Esophagus squamous epithelium (tissue), 4 donors: ENCODE results near the gene HELLS.
"Not testable (repeated sequence)": the region's sequence is repeated elsewhere in the genome, so short reads cannot be mapped to it uniquely, and the experiment has no call there.

Experiments
- POLR2A ChIP-seq, 4 donors: fragments of 450-650 bp; IDR thresholded peaks; one replicate each; pipeline ENCODE4 v1.6.1; 2017; ENCODE audit warnings: antibody characterized with exemption in 4 of 4, mild to moderate bottlenecking in 4 of 4, moderate library complexity in 3 of 4
- TF ChIP-seq, protein P1 (sequence below), 6 experiments: fragments of 450-650 bp in 4 of 6; fragments of 200-600 bp in 2 of 6; sonication (generic) in 2 of 6; IDR thresholded peaks; one replicate each; pipeline ENCODE4 v1.5.1; 2016 to 2019; ENCODE audit warnings: antibody characterized with exemption in 6 of 6, mild to moderate bottlenecking in 4 of 6, moderate library complexity in 4 of 6

DNA sequence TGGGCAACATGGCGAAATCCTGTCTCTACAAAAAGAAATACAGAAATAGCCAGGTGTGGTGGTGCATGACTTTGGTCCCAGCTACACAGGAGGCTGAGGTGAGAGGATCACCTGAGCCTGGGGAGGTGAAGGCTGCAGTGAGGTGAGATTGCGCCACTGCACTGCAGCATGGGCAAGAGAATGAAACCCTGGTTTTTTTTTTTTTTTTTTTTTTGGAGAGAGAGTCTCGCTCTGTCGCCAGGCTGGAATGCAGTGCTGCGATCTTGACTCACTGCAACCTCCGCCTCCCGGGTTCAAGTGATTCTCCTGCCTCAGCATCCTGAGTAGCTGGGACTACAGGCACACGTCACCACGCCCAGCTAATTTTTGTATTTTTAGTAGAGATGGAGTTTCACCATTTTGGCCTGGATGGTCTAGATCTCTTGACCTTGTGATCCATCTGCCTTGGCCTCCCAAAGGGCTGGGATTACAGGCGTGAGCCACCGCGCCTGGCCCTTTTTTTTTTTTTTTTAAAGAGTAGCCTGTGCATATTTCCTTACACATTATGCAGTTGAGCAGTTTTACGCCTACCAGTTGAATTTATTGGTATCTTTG lies 22.2 kb downstream of the HELLS start:
- TF ChIP-seq, protein P1, sequence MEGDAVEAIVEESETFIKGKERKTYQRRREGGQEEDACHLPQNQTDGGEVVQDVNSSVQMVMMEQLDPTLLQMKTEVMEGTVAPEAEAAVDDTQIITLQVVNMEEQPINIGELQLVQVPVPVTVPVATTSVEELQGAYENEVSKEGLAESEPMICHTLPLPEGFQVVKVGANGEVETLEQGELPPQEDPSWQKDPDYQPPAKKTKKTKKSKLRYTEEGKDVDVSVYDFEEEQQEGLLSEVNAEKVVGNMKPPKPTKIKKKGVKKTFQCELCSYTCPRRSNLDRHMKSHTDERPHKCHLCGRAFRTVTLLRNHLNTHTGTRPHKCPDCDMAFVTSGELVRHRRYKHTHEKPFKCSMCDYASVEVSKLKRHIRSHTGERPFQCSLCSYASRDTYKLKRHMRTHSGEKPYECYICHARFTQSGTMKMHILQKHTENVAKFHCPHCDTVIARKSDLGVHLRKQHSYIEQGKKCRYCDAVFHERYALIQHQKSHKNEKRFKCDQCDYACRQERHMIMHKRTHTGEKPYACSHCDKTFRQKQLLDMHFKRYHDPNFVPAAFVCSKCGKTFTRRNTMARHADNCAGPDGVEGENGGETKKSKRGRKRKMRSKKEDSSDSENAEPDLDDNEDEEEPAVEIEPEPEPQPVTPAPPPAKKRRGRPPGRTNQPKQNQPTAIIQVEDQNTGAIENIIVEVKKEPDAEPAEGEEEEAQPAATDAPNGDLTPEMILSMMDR (IDR thresholded peaks at IDR 0.05) = not testable (repeated sequence)
- TF ChIP-seq POLR2A (IDR thresholded peaks at IDR 0.05) = not testable (repeated sequence)
